Measurements from ENCODE around the gene TRAF3.
"Not testable (repeated sequence)": the region's sequence is repeated elsewhere in the genome, so short reads cannot be mapped to it uniquely, and the experiment has no call there.

Gene TRAF3

DNA sequence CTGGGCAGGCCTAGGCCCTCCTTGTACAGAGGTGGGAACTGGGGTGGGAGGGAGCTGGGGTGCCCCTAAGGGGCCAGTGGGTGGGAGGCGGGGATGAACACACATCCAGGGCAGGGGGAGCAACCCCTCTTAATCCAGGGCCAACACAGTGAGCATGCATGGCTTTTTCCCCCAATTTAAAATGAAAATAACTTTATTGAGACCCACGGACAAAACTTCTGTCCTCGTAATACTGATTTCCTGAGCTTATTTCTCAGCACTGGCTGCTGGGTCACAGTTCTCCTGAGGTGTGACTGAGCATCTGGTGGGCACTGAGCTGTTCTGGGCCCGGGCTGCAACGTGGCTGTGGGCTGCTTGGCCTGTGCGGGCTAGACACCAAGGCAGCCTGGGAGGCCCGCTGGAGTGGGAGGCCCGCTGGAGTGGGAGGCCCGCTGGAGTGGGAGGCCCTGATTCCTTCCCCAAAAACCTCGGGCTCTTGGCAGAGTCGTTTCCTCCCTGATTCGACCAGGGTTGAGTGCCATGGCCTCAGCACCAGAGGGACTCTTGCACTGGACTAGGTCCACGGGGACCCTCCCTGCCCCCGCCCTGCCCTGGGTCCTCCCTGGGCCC is 24.9 kb upstream of the TRAF3 start:
- DNase-seq, result no peak

DNA sequence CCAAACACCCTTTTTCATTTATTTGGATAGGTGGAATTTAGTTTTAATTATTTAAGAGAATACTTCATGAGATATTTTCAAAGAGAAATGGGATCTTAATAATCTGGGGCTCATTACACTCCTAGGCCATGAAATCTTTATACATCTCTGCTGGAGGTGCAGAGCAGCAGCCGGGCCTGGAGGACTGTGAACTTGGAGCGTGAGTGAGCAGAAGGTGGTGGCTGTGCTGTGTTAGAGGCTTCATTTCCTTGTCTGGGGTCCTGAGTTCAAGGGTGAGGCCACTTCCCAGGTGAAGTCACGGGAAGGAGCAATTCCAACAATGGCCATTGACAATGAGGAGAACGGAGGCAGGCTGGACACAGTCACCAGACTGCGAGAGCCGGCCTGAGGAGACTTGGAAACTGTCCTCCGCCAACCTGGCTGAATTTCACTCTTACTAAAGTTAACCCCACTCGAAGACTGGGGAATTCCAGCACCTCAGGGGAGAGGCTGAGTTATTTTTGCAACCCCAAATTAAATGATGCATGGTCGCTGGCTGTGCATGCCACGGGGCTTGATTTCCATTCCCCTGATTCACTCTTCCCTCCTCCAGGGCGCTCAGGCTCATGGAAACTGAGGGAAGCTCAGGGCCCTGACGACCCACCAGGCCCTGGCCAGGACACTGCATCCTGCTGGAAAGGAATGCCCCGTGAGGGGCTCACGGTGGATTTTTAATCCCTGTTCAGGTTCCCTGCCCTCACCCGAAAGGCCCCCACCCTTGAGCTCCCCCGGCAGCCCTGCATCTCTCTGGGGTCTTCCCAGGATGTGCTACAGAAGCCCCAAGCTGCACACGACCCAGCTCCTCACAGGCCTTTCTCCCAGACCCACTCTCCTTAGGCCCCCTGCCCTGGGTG is 22.6 kb upstream of the TRAF3 start:
- no peak for DNase-seq

DNA sequence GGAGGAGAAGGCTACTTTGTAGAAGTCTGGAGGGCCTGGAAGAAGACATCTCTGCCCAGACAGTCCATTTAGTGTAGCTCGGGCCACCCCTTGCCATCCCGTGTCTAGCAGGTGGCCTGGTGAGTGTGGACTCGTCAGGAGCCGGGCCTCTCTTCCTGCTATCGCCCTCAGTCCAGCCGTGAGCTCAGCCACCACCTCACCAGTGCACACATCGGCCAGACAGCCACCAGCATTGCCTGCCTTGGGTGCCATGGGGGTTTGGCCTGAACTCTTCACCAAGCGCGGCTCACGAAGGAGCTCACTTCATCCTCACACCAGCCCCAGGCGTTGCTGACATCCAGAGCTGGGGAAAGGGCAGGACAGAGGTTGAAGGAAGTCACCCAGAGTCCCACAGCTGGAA is 19.6 kb upstream of the TRAF3 start:
- DNase-seq, result no peak

DNA sequence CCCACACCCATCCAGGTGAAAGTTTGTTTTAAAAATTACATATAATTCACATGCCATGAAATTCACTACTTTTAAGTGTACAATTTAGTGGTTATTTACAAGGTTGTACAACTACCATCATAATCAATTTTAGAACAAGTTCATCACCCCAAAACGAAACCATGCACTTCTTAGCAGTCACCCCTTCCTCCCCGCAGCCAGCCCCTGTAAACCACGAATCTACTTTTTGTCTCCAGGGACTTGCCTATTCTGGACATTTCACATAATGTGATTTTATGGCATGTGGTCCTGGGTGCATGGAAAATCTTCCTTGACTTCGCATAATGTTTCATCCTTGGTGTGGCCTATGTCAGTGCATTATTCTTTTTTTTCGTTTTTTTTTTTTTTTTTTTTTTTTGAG is 19.2 kb upstream of the TRAF3 start:
- DNase-seq, result no peak

DNA sequence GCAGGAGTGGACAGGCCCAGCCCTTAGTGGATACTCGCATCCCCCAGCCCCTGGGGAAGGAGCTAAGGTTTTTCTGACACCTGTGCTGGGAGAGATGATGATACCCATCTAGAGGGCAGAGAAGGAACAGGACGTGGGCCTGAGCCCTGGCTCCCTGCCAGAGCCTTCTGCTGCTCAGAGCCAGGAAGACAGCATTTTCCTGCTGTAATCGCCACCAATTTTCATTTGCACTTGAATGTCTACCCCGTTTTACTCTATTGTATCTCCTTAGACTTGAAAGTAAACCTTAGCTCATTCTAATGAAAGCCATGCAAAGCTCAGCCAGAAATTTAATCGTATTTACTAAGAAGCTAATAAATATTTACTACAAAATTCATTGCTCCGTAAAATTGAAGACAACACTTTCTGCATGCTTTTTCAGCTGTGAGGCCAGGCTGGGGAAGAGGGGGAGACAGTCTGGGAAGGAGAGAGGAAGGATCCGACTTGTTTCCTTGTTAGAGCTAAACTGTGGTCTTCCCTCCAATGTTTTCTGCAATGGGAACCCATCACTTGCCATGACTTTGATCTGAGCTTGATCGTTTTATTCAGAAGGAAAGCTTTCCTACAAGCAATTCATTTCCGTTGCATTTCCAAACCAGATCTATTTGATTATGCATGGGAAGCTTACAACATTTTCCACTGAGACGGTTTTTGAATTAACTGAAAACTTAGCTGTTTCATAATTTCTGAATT is 17.6 kb upstream of the TRAF3 start:
- no peak for DNase-seq

DNA sequence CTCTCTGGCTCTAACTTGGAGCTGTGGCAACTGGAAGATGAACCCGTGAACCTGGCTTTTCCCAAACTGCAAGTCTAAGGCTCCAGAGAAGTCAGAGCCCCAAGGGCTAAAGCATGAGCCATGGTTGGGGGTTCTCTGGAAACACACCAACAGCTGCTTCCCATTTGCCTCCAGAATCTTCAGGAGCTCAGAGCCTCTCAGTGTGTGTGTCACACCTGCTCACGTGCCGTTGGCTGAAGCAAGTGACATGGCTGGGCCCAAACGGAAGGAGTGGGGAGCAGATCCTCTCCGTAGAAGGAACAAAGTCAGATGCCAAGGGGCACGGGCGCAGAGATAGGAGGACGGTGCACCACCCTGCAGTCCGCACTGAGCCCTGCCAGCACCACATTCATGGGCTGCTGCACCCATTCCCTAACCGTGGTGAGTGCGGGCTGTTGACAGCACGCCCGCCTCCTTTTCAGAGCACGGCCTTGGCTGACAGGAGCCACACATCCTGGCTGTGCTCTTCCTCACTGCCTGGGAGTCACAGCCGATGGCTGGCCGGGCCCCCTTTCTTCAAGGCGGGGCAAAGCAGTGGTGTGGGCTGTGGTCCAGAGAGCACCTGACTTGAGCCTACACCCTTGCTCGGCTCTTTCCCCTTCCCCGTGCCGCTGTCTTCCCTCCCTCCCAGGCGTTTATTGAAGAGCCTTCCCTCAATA is 16.6 kb upstream of the TRAF3 start:
- no peak for DNase-seq

DNA sequence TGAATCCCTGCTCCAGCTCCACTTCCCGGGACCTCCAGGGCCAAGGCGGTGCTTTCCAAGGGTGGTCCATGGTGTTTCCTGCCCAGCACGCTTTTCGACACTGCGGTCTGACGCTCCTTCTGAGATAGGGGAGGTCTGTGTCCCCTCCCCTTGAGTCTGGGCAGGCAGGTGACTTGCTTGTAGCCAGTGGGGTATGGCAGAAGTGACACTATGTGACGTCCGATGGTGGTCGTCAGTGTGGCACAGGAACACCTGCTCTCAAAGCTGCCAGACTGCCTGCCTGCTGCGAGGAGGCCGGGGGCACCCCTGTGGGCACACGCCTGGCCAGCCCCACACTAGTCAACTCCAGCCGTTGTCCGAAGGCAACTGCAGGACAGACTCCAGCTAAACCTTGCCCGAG is 16.0 kb upstream of the TRAF3 start:
- DNase-seq, result no peak

DNA sequence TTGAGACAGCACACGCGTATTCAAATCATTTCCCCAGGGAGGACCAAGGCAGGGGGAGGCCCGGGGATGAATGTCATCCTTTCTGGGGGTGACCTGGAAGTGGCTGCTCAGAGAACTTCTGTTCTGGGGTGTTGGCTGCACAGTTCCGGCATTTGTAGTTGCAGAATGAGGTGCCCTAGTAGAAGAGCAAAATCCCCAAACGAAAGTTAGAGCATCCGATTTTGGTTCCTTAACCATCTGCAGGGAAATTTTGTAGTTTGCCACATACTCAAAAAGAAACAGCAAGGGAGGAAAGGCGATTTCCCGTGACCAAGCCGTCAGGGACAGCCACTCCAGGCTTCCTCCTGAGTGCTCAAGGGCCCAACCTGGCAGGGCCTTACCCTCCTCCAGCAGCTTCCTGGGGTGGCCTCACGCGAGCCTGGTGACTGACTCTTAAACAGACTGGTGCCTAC is 13.0 kb upstream of the TRAF3 start:
- no peak for DNase-seq

DNA sequence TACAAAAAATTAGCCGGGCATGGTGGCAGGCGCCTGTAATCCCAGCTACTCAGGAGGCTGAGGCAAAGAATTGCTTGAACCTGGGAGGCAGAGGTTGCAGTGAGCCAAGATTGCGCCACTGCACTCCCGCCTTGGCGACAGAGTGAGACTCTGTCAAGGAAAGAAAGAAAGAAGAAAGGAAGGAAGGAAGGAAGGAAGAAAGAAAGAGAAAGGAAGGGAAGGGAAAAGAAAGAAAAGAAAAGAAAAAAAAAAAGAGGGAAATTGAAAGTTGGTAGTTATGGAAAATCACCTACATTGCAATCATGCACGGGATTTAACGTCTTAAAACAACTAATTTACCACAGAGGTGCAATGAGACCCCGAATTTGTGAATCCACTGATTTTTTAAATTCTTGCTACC is 11.5 kb upstream of the TRAF3 start:
- not testable (repeated sequence) for DNase-seq

DNA sequence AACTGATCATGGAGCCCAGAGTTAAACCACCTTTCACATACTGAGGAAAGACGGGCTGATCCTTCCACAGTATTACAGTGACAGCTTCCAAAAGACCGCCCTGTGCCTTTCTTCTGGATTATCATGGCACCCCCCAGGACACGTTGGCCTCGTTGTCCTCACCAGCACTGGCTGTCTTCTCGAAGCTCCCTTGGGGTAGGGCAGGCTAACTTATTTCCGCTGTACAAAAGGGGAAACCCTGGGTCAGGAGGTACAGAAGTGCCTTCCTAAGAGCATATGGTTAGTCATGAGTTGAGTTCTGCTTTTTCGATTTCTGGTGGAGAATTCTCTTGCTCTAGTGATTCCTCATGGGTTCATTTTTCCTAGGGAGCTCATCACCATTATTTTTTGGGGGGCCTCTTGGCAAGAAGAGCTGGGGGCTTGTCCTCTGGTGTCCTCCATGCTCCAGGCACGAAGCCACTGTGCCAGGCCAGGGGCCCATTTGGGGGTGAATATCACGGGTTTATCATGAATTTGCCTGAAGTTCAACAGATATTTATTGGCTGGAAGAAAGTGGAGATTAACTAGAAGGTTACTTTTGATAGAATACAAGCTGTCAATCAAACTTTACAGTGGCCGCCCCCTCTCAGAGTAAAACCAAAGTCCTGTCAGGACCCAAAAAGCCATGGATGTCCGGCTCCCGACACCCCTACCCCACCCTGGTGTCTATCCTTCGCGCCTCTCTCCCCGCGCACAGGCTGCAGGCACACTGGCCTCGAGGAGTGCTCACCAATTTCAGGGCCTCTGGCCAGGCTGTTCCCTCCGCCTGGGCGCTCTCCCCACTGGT is 8.8 kb upstream of the TRAF3 start:
- no peak for DNase-seq

DNA sequence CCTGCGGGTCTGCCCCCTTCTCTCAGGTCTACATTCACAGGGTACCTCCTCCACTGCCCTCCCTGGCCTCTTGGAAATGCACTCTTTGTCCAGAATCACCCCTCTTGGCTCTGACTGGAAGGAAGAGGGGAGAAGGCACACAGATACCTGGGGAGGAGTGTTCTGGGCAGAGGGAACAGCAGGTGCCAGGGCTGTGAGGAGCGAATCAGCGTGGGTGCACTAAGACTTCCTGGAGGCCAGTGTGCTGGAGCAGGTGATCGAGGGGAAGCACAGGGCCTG is 8.3 kb upstream of the TRAF3 start:
- DNase-seq, result no peak

DNA sequence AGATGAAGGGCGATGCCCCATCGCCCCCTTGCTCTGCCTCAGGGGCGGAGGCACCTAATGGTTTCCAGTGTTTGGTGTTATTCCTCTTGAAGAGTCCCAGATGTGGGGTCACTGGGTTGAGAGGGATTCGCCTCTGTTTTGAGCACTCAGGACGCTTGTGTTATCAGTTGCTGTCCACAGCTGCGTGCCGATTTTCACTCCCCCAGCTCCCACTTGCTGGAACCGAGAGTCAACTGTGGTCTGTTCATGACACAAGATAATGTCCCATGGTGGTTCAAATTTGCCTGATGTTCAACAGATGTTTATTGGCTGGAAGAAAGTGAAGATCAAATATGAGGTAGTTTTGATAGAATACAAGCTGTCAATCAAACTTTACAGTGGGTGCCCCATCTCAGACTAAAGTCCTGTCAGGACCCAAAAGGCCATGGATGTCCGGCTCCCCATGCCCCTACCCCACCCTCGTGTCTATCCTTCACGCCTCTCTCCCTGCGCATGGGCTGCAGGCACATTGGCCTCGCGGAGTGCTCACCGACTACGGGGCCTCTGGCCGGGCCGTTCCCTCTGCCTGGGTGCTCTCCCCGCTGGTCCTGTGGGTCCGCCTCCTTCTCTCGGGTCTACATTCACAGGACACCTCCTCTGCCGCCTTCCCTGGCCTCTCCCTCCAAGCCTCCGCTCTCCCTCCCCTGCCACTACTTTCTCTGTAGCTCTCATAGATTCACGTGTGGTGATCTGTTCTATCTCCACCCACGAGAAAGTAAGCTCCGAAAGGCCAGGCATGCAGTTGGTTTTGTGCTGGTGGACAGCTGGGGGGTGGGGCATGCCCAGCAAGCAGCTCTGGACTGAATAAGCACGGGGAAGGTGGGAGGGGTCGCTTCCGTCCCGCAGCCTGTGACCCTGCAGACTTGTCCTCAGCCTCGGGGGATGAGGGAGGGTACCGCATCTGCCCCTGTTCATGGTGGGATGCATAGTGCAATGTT is 6.8 kb upstream of the TRAF3 start:
- DNase-seq, result no peak

DNA sequence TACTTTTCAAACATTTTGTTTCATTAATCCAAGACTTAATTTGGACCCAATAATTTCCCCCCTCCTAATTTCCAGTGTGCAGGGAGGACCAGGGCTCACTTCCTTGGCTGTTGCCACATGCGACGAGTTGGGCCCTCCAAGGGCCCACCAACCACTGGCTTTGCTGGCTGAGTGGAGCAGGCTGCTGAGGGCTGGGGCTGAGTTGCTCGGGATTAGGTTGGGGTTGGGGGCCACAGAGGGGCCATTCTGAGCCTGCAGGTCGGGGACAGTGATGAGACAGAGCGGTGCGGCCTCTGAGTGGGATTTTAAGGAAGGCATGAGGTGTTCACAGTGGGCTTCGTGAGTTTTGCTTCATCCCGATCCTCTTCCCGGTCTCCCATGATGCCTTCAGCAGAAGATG is 6.1 kb upstream of the TRAF3 start:
- DNase-seq, result no peak

DNA sequence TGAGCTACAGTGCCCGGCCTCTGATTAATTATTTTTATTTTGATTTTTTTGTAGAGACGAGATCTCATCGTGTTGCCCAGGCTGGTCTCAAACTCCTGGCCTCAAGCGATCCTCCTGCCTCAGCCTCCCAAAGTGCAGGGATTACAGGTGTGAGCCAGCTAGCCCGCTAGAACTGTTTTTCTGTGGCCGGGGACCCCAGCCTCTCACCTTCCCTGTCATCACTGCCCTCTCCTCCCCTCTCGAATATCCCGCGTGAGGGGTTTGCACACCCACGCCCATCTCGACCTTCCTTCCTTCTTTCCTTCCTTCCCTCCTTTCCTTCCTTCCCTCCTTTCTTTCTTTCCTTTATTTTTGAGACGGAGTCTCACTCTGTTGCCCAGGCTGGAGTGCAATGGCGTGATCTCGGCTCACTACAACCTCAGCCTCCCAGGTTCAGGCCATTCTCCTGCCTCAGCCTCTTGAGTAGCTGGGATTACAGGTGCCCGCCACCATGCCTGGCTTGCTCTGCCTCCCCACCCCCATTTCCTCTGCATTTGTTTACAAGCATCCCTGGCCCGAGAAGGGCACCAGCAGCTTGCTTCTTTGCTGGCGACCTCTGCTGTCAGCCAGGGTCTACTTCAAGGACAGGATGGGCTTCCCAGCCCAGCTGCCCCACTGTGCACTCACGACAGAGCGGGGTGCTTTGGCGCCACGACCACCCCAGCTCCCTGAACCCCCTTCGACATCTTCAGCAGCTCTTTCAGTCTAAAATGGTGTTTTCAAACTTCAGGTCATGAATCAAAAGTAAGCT is 4.3 kb upstream of the TRAF3 start:
- no peak for DNase-seq

DNA sequence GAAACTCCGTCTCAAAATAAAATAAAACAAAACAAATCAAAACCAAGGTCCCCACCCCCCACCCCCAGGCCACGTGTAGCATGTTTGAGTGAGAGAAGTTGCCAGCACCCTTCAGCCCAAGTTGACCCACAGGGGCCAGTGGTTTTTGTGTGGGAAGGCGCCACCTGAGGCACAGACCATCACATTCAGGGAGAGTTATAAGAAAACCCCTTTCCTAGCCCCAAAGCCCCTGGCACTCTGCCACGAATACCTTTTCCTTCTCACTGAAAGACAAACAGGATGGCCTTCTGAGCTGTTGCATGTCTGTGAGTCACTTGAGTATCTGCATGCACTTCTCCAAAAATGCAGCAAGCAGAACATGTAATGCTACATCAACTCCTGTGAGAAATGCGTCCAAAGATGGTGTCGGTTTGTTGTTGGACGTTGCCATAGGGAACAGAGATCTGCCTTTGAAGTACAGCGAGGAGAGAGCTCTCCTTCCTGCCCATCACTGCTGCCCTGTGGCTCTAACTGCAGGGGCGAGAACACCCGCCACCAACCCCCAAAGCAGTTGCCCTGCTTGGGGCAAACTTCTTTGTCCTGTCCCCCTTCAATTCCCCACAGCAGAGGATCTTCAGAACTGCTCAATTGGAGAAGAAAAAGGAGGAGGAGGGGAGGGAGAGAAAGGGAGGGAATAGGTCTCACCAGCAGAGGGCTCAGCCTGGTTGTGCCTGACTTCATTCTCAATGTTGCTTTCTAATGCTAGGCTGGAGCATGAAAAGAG is 2.7 kb upstream of the TRAF3 start:
- no peak for DNase-seq

DNA sequence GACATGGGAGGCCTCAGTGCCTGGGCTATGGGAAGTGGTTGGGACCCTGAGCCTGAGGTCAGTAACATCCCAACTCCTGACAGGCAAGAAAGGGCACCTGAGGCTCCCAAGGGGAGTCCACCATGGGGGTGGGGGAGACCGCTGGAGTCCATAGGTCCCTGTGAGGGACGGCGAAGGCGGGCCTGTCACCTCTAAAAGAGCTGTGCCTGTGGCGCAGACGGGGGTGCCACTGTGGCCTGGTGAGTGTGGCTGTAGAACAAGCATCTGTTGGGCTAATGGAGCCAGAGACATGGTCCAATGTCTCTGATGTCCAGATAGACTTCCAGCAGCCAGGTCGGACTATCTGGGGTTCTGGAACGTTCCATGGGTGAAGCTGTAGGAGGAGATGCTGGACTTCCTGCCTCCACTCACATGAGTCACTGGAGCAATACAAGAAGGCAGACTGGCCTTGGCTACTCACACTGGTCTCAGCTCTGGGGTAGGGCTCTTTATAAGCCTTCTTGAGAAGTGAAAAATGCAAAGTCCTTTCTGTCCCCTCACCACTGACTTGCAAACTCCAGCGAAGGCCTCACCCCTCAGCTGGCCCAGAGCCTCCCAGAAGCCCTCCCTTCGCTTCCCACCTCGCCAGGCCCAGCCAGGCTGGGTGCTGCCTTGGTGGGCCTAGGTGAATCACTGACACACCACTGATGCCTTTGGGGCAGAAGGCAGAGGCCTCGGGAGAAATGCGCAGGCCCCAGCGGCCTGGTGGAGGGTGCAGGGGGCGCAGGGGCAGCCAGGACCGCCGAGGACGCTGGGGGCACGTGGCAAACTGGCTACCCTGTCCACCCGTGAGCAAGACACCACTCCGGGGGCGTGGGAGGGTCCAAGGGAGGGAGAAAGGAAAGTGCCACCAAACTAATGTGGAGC is 1.1 kb upstream of the TRAF3 start:
- DNase-seq, result no peak

DNA sequence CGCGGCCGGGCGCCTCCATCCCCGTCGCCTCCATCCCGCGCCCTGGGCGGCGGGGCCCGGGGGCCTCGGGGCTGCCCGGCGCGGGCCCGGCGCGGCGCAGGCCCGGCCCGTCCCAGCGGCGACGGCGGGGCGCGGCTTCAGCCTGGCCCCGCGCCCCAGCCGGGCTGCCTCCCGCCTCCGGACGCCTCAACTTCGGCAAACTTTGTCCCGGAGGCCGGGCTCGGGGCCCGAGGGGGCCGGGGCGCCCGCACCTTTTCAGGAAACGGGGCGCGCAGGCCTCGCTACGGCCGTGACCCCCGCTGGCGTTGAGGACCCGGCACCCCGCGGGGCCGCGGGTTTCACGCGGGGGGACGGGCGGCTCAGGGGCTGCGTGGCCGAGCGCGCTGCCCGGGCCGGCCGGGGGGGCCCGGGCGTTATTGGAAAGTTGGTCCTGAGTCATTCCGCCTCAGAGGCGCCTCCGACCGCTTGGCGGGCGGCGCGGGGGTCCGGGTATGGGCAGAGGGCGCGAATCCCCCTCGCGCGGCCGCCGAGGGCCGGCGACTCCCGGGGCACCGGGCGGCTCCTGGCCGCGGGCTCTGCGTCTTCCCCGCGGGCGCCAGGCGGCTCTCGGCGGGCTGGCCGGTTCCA is 575 bp downstream of the TRAF3 start:
- no peak for DNase-seq

All from NCI-H2171 (cell line).